Stimulated activated naive B cell treated with anti-CD40 and anti-IgM and Interleukin-4, amounts not matched to agents 10 μg/mL and 1 μg/mL and 100 μg/mL, for 72 hours (primary cell): ENCODE results near the gene NR2E1.

Experiments
- ATAC-seq, 2 donors: fragments of 150-1000 bp; cut with Tn5 transposase; replicated peaks; 2 replicates each; pipeline ENCODE4 v1.10.0; 2021; ENCODE audit warnings: moderate library complexity in 1 of 2
- DNase-seq: peaks from one replicate; pipeline ENCODE4 v3.0.0; 2021
- H3K27ac Mint-ChIP-seq: one replicate; pipeline ENCODE4 v1.8.0; 2022; ENCODE audit warnings: mild to moderate bottlenecking, mixed read lengths
- H3K27me3 Mint-ChIP-seq, 2 donors: one replicate each; pipeline ENCODE4 v1.8.0; 2022; ENCODE audit warnings: mixed read lengths in 2 of 2
- H3K36me3 Mint-ChIP-seq, 2 donors: one replicate each; pipeline ENCODE4 v1.8.0; 2022; ENCODE audit warnings: mixed read lengths in 2 of 2, mild to moderate bottlenecking in 1 of 2
- H3K4me1 Mint-ChIP-seq, 2 donors: one replicate each; pipeline ENCODE4 v1.8.0; 2022; ENCODE audit warnings: mixed read lengths in 2 of 2, mild to moderate bottlenecking in 1 of 2
- H3K4me3 Mint-ChIP-seq, 2 donors: one replicate each; pipeline ENCODE4 v1.8.0; 2022; ENCODE audit warnings: mild to moderate bottlenecking in 2 of 2, mixed read lengths in 2 of 2, moderate library complexity in 1 of 2
- H3K9me3 Mint-ChIP-seq, 2 donors: one replicate each; pipeline ENCODE4 v1.8.0; 2022; ENCODE audit warnings: mixed read lengths in 2 of 2, mild to moderate bottlenecking in 1 of 2

Gene NR2E1

DNA sequence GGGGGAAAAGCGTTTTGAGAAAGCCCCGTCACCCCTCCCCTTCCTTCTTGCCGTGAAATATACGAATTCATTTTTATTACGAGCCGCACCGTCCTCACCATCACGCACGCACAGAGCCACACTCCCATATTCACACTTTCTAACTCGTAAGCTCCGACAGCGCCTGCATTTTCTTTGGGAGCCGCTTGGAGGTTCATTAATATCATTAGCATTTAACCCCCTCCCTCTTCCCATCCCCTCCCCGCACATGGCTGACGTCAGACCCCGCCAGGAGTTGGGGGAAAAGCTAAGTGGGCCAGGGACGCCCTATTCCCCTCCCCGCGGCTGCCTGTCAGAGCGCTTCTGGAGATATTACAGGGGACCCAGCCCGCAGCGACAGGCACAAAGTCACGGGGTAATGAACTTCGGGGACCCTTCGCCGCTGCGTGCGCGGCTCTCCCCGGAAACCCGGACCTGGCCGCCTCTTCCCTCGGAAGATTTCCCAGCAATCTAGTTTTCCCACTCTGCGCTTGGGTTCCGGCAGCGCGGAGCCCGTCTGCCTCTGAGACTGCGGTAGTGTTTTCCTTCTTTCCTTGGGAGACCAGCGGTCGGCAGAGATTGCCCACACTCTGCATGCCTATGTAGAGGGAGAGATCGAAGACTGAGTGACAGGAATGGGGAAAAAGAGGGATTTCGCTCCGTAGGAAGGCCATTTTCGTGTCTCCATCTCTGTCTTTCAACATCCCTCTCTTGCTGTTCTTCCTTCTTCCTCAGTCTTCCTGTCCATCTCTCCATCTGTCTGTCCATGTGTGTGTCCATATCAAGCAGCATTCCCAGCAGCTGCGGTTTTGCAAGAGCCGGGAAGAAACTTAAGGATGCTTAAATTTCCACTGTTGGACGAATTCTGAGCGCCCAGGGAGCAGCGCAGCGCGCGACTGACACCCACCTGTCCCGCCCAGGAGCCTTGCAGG is at the start of gene NR2E1:
Gene NR2E1 (plus strand): TSS at position 309 of the 950 bp plus-strand sequence. CDS start 744 bp downstream, outside the sequence.
- peaks cover 38 to 70% of the 10 kb centered on the region in 2 donors for H3K4me1 Mint-ChIP-seq

DNA sequence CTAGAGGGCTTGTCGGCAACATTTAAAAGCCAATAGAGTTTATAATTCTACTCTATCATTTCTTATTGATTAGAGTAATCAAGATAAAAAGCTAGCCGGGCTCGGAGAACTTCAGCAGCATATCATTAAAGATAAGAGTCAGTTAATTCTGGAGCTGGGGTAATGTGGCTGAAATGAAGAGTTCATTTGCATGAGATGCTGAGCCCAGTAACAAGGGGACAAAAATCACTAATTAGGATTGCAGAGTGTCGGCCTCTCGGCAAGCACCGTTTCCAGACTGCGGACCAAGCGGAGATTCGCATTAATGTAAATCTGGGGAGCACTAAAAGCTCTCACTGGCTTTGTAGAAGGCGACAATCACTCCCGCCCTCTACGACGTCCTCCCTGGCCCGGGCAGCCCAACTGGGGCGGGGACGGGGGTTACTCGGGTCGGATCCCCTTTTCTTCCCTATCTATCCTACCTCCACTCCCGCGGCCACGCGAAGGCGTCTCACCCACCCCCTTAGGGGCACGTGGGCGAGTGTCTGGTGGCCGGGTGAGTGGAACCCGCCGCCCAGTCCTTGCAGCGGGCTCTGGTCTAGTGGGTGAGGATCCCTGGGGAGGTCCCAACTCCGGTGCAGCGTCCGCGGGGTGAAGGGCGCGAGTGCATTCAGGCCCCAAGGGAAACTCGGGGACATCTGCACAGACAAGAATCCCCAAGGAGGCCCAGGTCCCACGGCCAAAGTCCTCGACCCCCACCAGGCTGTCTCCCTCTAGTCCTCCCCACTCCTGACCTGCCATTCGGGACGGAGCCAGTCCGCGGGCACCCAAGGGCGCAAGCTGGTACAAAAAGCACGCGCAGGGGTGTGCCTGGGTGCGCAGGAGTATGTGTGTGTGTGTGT is 49.0 kb upstream of the NR2E1 start:
- ATAC-seq (no peak), DNase-seq (no peak)
- Mint-ChIP-seq H3K36me3 (peaks cover 0 to 3% of the 10 kb centered on the region in 2 donors), H3K27me3 (peaks cover 74 to 89% of the 10 kb centered on the region in 2 donors), H3K9me3 (no peaks in the 10 kb centered on the region), H3K4me1 (peaks cover 49 to 62% of the 10 kb centered on the region in 2 donors), H3K27ac (peak overlapping the region; percentile 59), H3K4me3 (peak overlapping the region; percentile 76 to 79)

More for the DNA sequence above, at the start of gene NR2E1:
- Mint-ChIP-seq H3K27ac (peak within 1 kb of the TSS; percentile 96), H3K4me3 (peak within 1 kb of the TSS; percentile 64 to 79), H3K36me3 (peaks cover 6 to 11% of the 10 kb centered on the region in 2 donors), H3K9me3 (peaks cover 0 to 1% of the 10 kb centered on the region in 2 donors), H3K27me3 (peaks cover 85 to 99% of the 10 kb centered on the region in 2 donors)
- DNase-seq, result no peak
- no peak for ATAC-seq

DNA sequence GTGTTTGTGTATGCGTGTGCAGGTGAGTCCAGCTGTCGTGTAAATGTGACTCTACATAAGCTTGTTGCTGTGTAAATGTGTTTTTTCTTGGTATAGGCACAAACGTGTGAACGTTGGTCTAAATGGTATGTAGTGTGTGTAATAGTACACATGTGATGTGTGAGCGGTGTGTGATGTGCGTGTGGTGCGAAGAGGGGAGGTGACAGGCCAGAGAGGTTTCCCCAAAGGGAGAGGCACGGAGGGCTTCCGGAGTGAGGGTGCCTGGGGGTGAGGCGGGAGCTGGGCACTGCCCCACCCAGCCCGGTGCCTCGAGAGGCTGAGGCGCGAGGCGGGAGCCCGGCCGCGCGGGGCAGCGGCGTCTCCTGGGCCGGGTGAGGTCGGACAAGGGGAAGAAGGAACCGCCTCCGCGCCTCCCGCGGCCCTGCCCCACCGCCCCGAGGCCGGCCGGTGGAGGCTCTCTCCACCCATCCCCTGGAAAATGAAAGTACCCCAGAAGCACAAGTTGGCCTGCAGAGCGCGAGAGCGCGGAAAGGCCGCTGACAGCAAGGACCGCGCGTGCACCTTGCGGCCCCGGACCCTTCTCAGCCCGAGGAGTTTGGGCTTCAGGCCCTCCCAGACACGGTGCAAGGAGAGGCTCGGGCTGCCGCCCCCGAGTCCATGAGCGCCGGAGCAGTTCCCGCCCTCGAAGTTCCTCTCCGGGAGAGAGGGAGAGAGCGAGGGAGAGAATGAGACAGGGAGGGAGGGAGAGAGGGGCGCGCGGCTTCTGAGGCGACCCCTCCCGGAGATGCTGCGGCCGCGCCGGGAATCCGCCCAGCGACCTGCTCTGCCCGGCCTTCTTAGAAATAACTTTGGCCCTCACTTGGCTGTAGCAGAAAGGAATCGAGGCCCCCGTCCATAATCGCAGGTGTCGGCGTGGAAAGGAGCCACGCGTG is 48.1 kb upstream of the NR2E1 start:
- Mint-ChIP-seq H3K36me3 (peaks cover 0 to 3% of the 10 kb centered on the region in 2 donors), H3K27me3 (peaks cover 69 to 87% of the 10 kb centered on the region in 2 donors), H3K9me3 (no peaks in the 10 kb centered on the region), H3K27ac (peak overlapping the region; percentile 59), H3K4me3 (peak overlapping the region; percentile 76 to 79), H3K4me1 (peaks cover 49 to 62% of the 10 kb centered on the region in 2 donors)
- DNase-seq, result peak; percentile 35
- peak; percentile 58 to 66 for ATAC-seq

DNA sequence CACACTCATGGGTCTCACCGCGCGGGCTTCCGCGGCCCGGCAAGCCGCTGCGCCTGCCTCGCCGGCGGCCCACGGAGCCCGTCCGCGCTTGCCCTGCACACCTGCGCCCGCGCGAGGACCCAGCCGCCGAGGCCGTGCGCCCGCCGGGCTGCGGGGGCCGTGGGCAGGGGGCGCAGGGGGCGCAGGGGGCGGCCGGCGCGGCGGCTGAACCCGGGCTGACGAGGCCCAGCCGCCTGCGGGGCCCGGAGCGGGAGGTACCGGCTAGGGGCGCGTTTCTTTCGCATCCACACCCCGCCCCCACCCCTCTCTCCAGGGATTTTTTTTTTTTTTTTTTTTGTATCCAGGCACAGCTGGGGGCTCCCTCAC is 47.5 kb upstream of the NR2E1 start:
- peak overlapping the region; percentile 92 for H3K27ac Mint-ChIP-seq
- H3K4me3 Mint-ChIP-seq, result peak overlapping the region; percentile 88 to 94

DNA sequence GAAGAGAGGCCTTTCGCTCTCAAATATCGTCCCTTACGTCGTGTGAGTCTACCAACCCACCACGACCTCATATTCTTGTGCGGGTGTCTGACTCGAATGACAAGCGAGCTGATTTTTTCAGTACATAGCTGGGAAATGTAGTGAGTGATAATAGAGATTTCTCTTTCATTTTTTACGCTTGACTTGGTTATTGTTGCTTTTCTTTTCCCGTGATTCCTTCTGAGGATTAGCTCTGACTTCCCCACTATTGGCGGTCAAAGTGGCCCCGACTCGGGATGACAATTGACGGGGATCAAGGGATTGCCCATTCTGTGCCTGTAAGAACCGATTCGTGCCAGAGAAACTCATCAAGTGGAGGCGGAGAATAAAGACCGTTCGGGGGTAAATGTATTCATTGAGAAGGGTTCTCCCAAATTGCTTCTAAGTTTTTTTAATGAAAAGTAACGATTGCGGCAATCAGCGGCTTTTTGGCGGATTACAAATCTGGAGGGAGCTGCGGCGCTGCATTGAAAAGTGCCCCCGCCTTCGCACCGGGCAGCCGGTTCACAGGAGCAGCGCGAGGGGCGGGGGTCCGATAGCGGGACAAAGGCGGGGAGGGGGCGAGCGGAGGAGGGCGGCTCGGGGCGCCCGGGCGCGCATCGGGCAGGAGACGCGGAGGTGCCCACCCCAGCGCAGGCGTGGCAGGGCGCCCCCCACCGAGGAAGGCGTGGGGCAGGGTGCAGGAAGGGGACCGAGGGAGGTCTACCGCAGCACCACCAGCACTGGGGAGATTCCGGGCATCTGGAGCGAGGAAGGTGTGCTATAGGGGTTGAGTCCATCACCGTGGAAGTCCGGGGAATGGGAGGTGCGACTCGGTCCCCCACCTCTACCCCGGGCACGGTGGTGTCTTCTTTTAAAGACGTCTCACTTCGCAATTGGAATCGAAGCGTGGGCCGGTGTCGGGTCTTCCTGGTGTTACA is 46.7 kb upstream of the NR2E1 start:
- H3K4me1 Mint-ChIP-seq, result peaks cover 46 to 57% of the 10 kb centered on the region in 2 donors
- peaks cover 69 to 85% of the 10 kb centered on the region in 2 donors for H3K27me3 Mint-ChIP-seq
- peak overlapping the region; percentile 92 for H3K27ac Mint-ChIP-seq
- no peak for ATAC-seq
- no peaks in the 10 kb centered on the region for H3K9me3 Mint-ChIP-seq
- H3K4me3 Mint-ChIP-seq, result peak overlapping the region; percentile 88 to 94
- no peak for DNase-seq
- H3K36me3 Mint-ChIP-seq, result peaks cover 0 to 3% of the 10 kb centered on the region in 2 donors

More for the DNA sequence above, 47.5 kb upstream of the NR2E1 start:
- H3K4me1 Mint-ChIP-seq, result peaks cover 50 to 62% of the 10 kb centered on the region in 2 donors
- H3K9me3 Mint-ChIP-seq, result no peaks in the 10 kb centered on the region
- ATAC-seq, result peak in 1 of 2 donors; percentile 18
- H3K36me3 Mint-ChIP-seq, result peaks cover 0 to 3% of the 10 kb centered on the region in 2 donors
- no peak for DNase-seq
- H3K27me3 Mint-ChIP-seq, result peaks cover 69 to 85% of the 10 kb centered on the region in 2 donors

DNA sequence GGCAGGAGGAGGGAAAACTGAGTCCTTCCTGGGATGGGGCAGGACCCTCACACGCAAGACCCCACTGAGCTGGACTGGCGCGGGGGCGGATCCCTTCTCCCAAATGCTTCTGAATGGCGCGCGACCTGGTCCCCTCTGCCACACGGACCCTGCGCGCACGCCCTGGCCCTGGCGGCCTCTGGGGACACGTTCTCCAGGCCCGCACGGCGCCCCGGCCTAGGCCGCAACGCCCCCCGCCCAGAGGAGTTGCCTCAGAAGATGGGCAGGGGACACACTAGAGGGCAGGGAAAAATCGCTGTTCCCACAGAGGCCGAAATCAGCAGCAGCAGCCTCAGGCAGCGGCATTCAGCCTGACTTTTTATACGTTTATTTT is 46.1 kb upstream of the NR2E1 start:
- Mint-ChIP-seq H3K27ac (no peak overlapping the region), H3K4me1 (peaks cover 42 to 51% of the 10 kb centered on the region in 2 donors), H3K9me3 (no peaks in the 10 kb centered on the region), H3K36me3 (peaks cover 0 to 3% of the 10 kb centered on the region in 2 donors), H3K4me3 (peak overlapping the region; percentile 88 to 94), H3K27me3 (peaks cover 69 to 85% of the 10 kb centered on the region in 2 donors)
- no peak for ATAC-seq
- DNase-seq, result no peak

DNA sequence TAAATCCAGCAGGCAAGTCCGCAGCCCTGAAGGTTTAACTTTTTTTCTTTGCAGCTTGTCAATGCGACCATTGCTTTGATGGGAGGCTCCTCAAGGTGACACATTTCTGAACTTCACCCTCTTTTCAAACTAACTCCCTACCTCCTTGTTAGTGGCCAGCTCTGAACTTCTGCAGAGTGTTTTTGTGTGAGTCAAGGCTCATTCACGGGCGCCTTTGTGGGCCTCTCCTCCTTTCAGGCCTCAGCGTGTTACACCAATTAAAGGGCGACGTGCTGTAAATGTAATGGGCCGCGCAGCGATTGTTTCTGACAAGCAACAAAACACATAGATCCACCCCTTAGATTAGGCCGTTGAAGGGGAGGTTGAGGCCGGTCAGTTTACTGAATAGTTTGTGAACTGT is 45.5 kb upstream of the NR2E1 start:
- Mint-ChIP-seq H3K27ac (peak overlapping the region; percentile 59), H3K4me1 (peaks cover 37 to 45% of the 10 kb centered on the region in 2 donors), H3K27me3 (peaks cover 63 to 81% of the 10 kb centered on the region in 2 donors), H3K4me3 (peak overlapping the region in 1 of 2 donors; percentile 88), H3K36me3 (no peaks in the 10 kb centered on the region), H3K9me3 (no peaks in the 10 kb centered on the region)
- ATAC-seq (no peak), DNase-seq (no peak)

DNA sequence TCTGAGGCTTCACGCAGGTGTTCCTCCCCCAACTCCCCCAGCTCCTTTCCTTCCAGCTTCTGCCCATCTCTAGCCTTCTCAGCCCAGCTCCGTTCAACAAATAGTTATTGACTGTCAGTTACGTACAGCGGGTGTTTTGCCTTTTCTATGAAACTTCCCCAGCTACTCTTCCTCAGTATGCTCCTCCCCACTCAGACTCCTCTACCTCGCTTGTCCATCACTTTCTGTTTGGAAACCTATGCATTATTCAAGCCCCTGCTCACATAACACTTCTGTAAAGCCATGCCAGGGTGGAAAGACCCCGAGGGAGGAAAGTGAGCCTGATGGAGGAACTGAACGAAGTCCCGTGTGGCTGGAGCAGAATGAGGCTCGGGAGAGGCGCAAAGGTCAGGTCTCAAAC is 44.2 kb upstream of the NR2E1 start:
- Mint-ChIP-seq H3K4me3 (no peak overlapping the region), H3K27me3 (peaks cover 67 to 81% of the 10 kb centered on the region in 2 donors), H3K36me3 (no peaks in the 10 kb centered on the region), H3K27ac (no peak overlapping the region), H3K4me1 (peaks cover 28 to 36% of the 10 kb centered on the region in 2 donors), H3K9me3 (peaks cover 0 to 1% of the 10 kb centered on the region in 2 donors)
- ATAC-seq, result no peak
- DNase-seq, result no peak

DNA sequence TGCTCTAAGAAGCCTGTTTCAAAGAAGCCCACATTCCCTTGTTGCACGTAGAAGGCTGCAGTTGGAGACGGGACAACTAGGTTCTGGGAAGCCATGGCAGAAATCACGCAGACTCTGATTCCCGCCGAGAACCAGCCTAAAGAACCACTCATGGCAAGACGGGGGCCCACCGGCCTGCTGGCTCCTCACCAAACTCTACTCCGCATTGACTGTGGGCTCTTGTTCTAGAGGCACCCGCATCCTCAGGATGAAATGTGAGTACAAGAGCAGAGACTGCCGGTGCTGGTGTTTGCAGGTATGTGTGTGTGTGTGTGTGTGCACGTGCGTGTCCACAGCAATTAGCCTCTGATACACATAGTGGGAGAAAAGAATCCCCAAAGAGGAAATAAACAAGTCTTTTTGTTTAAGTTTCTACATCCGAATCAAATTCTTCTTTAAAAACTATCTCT is 42.3 kb upstream of the NR2E1 start:
- no peak overlapping the region for H3K27ac Mint-ChIP-seq
- no peak for DNase-seq
- no peaks in the 10 kb centered on the region for H3K36me3 Mint-ChIP-seq
- H3K4me3 Mint-ChIP-seq, result no peak overlapping the region
- H3K4me1 Mint-ChIP-seq, result peaks cover 19 to 25% of the 10 kb centered on the region in 2 donors
- H3K27me3 Mint-ChIP-seq, result peaks cover 67 to 90% of the 10 kb centered on the region in 2 donors
- H3K9me3 Mint-ChIP-seq, result peaks cover under 1 to 1% of the 10 kb centered on the region in 2 donors
- ATAC-seq, result no peak

DNA sequence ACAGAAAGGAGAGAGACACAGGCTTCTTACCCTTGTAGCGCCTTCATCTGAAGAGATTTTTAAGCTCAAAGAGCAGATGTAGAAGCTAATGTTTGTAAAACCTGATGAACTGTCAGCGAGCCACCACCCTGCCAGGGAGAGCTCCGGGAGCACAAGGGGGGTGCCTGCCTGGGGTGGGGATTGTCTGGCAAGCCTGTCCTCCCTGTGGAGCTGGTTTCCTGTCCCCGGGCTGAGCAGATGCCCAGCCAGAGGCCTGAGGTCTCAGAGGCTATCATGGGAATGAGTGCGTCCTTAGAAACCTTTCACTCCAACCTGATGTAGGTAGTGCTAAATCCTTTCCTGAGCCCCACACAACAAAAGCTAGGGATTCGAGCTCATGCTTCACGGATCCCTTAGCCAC is 41.9 kb upstream of the NR2E1 start:
- H3K27ac Mint-ChIP-seq, result no peak overlapping the region
- peaks cover 1 to 5% of the 10 kb centered on the region in 2 donors for H3K9me3 Mint-ChIP-seq
- ATAC-seq, result no peak
- no peaks in the 10 kb centered on the region for H3K36me3 Mint-ChIP-seq
- no peak overlapping the region for H3K4me3 Mint-ChIP-seq
- peaks cover 17 to 22% of the 10 kb centered on the region in 2 donors for H3K4me1 Mint-ChIP-seq
- peaks cover 68 to 91% of the 10 kb centered on the region in 2 donors for H3K27me3 Mint-ChIP-seq
- no peak for DNase-seq

DNA sequence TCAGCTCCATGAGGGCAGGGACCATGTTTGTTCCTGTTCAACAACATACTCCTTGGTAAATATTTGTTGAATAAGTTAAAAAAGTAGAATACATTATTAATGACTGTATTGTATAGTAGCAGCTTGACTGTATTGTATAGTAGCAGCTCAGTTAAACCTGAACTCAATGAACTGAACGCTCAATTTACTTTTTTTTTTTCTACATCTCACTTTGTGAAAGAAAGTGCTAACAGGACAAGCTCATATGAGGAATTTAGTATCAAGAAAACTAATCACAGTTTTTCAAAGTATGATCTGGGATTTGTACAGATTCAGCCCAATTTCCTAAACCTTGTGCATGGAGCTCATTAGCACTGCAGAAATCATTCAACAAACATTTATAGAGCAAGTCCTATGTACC is 38.8 kb upstream of the NR2E1 start:
- H3K4me1 Mint-ChIP-seq, result peaks cover 4 to 5% of the 10 kb centered on the region in 2 donors
- H3K4me3 Mint-ChIP-seq, result no peak overlapping the region
- H3K27ac Mint-ChIP-seq, result no peak overlapping the region
- H3K9me3 Mint-ChIP-seq, result peaks cover 1 to 7% of the 10 kb centered on the region in 2 donors
- no peak for ATAC-seq
- peaks cover 66 to 90% of the 10 kb centered on the region in 2 donors for H3K27me3 Mint-ChIP-seq
- no peaks in the 10 kb centered on the region for H3K36me3 Mint-ChIP-seq
- no peak for DNase-seq

DNA sequence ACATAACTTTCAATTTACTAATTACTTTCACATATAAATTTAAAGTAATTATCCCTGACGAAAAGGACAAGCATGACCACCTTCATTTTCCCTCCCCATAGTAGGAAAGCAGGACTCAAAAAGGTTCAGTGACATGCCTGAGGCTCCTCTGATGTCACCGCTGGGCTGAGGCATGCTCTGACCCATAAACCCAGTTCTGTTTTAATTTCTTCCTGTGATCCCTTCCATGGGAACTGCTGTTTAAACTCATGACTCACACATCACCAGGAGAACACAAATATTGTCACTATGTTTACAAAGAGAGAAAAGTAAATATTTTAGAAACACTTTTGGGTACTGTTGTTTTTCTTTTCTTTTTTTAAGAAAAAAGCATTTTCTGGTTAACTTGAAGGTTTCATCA is 38.0 kb upstream of the NR2E1 start:
- ATAC-seq (no peak), DNase-seq (no peak)
- Mint-ChIP-seq H3K27ac (no peak overlapping the region), H3K27me3 (peaks cover 71 to 93% of the 10 kb centered on the region in 2 donors), H3K9me3 (peaks cover 1 to 7% of the 10 kb centered on the region in 2 donors), H3K4me3 (no peak overlapping the region), H3K4me1 (peaks cover 6 to 10% of the 10 kb centered on the region in 2 donors), H3K36me3 (no peaks in the 10 kb centered on the region)
